ENCODE data around the gene CCNG2. TPM values are rescaled to one million over a fixed set of nuclear protein-coding genes. Genes with fewer than 3 reads are reported as not detected.
A peak's percentile ranks its signal among the peaks of the same experiment; 100 is the strongest.

CCNG2 gene
- total and polyA plus RNA-seq, 2 of the 13 experiments (the other 11 are each of a cell fraction or from before 2014, with no cell fraction given), result 3.9 to 11.5 TPM

DNA sequence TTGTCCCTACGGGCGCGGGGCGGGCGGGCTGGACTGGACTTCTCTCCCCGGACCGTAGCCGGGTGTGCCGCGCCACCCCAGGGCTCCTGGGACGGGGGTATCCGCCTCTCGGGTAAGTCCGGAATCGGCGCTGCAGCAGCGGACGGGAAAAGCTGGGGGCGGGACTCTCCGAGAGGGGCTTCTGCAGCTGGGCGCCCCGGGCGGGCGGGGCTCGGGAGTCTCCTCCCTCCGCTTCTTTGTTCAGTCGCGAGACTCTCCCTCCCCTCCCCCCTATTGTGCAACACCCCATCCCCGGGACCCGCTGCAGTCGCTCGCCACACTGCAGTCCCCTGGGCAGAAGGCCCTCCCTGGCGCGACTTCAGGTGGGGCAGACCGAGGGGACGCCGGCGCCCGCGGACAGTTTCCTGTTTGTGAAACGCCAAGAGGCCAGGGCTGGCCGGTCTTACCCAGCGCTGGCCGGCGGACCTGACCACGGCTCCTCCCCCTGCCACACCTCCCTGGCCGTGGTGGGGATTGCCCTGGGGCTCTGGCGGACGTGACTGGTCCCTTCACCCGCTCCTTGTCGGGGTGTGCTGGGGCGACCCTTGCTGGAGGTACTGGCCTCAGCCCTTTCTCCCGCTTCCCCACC is 966 bp downstream of the CCNG2 start (continued):
- TF ChIP-seq POGZ (CRISPR knock-in tag; IDR thresholded peaks at IDR 0.05), result peak; percentile 67; the same call in 1 of the 2 replicates
- TF ChIP-seq ZNF431 (CRISPR knock-in tag; IDR thresholded peaks at IDR 0.05; ENCODE audit: borderline replicate concordance, low read depth), result no peak
- TF ChIP-seq ZSCAN25 (CRISPR knock-in tag; IDR thresholded peaks at IDR 0.05), result no peak; the same call in 1 of the 2 replicates
- peak; percentile 90; the same call in 1 of the 2 replicates for TF ChIP-seq SAP130 (CRISPR knock-in tag; IDR thresholded peaks at IDR 0.05; ENCODE audit: low read depth)
- TF ChIP-seq ZNF430 (CRISPR knock-in tag; IDR thresholded peaks at IDR 0.05), result 0 out of 2 replicates have a peak, but pooled peaks have one; percentile 29
- no peak for TF ChIP-seq SUZ12 (IDR thresholded peaks at IDR 0.05; ENCODE audit: low read depth, low read length)
- peak; percentile 58; the same call in 1 of the 2 replicates for TF ChIP-seq ARID5B (CRISPR knock-in tag; IDR thresholded peaks at IDR 0.05)
- TF ChIP-seq ZNF672 (CRISPR knock-in tag; IDR thresholded peaks at IDR 0.05), result no peak
- peak; percentile 51; the same call in 1 of the 2 replicates for TF ChIP-seq ELF3 (CRISPR knock-in tag; IDR thresholded peaks at IDR 0.05)
- no peak for TF ChIP-seq ZNF598 (CRISPR knock-in tag; IDR thresholded peaks at IDR 0.05; ENCODE audit: borderline replicate concordance)
- TF ChIP-seq AGO2 (optimal IDR thresholded peaks at IDR 0.05; ENCODE audit: low read depth, low read length), result peak; percentile 31
- no peak for TF ChIP-seq ZNF30 (CRISPR knock-in tag; IDR thresholded peaks at IDR 0.05)
- TF ChIP-seq IRF1 (CRISPR knock-in tag; IDR thresholded peaks at IDR 0.05; ENCODE audit: low read depth), result no peak
- no peak for TF ChIP-seq MZF1 (CRISPR knock-in tag; IDR thresholded peaks at IDR 0.05; ENCODE audit: borderline replicate concordance)
- TF ChIP-seq, protein P1, sequence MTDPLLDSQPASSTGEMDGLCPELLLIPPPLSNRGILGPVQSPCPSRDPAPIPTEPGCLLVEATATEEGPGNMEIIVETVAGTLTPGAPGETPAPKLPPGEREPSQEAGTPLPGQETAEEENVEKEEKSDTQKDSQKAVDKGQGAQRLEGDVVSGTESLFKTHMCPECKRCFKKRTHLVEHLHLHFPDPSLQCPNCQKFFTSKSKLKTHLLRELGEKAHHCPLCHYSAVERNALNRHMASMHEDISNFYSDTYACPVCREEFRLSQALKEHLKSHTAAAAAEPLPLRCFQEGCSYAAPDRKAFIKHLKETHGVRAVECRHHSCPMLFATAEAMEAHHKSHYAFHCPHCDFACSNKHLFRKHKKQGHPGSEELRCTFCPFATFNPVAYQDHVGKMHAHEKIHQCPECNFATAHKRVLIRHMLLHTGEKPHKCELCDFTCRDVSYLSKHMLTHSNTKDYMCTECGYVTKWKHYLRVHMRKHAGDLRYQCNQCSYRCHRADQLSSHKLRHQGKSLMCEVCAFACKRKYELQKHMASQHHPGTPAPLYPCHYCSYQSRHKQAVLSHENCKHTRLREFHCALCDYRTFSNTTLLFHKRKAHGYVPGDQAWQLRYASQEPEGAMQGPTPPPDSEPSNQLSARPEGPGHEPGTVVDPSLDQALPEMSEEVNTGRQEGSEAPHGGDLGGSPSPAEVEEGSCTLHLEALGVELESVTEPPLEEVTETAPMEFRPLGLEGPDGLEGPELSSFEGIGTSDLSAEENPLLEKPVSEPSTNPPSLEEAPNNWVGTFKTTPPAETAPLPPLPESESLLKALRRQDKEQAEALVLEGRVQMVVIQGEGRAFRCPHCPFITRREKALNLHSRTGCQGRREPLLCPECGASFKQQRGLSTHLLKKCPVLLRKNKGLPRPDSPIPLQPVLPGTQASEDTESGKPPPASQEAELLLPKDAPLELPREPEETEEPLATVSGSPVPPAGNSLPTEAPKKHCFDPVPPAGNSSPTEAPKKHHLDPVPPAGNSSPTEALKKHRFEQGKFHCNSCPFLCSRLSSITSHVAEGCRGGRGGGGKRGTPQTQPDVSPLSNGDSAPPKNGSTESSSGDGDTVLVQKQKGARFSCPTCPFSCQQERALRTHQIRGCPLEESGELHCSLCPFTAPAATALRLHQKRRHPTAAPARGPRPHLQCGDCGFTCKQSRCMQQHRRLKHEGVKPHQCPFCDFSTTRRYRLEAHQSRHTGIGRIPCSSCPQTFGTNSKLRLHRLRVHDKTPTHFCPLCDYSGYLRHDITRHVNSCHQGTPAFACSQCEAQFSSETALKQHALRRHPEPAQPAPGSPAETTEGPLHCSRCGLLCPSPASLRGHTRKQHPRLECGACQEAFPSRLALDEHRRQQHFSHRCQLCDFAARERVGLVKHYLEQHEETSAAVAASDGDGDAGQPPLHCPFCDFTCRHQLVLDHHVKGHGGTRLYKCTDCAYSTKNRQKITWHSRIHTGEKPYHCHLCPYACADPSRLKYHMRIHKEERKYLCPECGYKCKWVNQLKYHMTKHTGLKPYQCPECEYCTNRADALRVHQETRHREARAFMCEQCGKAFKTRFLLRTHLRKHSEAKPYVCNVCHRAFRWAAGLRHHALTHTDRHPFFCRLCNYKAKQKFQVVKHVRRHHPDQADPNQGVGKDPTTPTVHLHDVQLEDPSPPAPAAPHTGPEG (CRISPR knock-in tag; IDR thresholded peaks at IDR 0.05), result no peak

All from HepG2 (cell line).